Parathyroid adenoma (tissue), 2 donors: Measurements from ENCODE around the gene MTMR12.

Experiments
- H2AFZ ChIP-seq: fragments of 300-600 bp; sonication (generic); one replicate; pipeline ENCODE4 v1.7.0; 2017; ENCODE audit warnings: antibody characterized with exemption, mild to moderate bottlenecking
- H3K27ac ChIP-seq: fragments of 300-600 bp; sonication (generic); one replicate; pipeline ENCODE4 v1.7.0; 2017
- H3K27me3 ChIP-seq: fragments of 300-600 bp; sonication (generic); one replicate; pipeline ENCODE4 v1.7.0; 2017; ENCODE audit warnings: low read length; ENCODE audit not compliant: control insufficient read depth, insufficient read depth
- H3K36me3 ChIP-seq: fragments of 300-600 bp; sonication (generic); one replicate; pipeline ENCODE4 v1.7.0; 2017; ENCODE audit warnings: low read length; ENCODE audit not compliant: control insufficient read depth, insufficient read depth
- H3K4me1 ChIP-seq: fragments of 300-600 bp; sonication (generic); one replicate; pipeline ENCODE4 v1.7.0; 2017; ENCODE audit warnings: control low read depth
- H3K4me2 ChIP-seq: fragments of 300-600 bp; sonication (generic); one replicate; pipeline ENCODE4 v1.7.0; 2017; ENCODE audit warnings: low read length
- H3K4me3 ChIP-seq: fragments of 300-600 bp; sonication (generic); one replicate; pipeline ENCODE4 v1.7.0; 2017; ENCODE audit warnings: low read depth, low read length
- H3K79me2 ChIP-seq: fragments of 300-600 bp; sonication (generic); one replicate; pipeline ENCODE4 v1.7.0; 2017; ENCODE audit warnings: control low read depth
- H3K9ac ChIP-seq: fragments of 300-600 bp; sonication (generic); one replicate; pipeline ENCODE4 v1.7.0; 2017; ENCODE audit warnings: mild to moderate bottlenecking
- H3K9me3 ChIP-seq: fragments of 300-600 bp; sonication (generic); one replicate; pipeline ENCODE4 v1.7.0; 2017; ENCODE audit warnings: low read length; ENCODE audit not compliant: control insufficient read depth
- CTCF ChIP-seq: fragments of 300-600 bp; sonication (generic); IDR thresholded peaks from one replicate; pipeline ENCODE4 v1.7.0; 2017; ENCODE audit warnings: antibody characterized with exemption, mild to moderate bottlenecking
- donor health status: primary hyperparathyroidism.

Gene MTMR12

GRCh38 chr5:32263684-32264083, 49.1 kb downstream of the MTMR12 start:
- Histone ChIP-seq H3K36me3 (no peaks in the 10 kb centered on the region), H3K9ac (no peak overlapping the region), H2AFZ (no peak overlapping the region), H3K9me3 (no peaks in the 10 kb centered on the region), H3K4me2 (no peak overlapping the region), H3K27me3 (no peaks in the 10 kb centered on the region), H3K79me2 (no peaks in the 10 kb centered on the region), H3K4me3 (no peak overlapping the region), H3K4me1 (no peaks in the 10 kb centered on the region), H3K27ac (no peak overlapping the region)
- no peak for TF ChIP-seq CTCF

- no peaks in the 10 kb centered on the region for H3K27me3 ChIP-seq
- H3K4me2 ChIP-seq, result no peak overlapping the region
- H3K4me3 ChIP-seq, result no peak overlapping the region
- no peak overlapping the region for H2AFZ ChIP-seq
- H3K27ac ChIP-seq, result no peak overlapping the region
- no peaks in the 10 kb centered on the region for H3K9me3 ChIP-seq
- H3K79me2 ChIP-seq, result no peaks in the 10 kb centered on the region
- no peaks in the 10 kb centered on the region for H3K4me1 ChIP-seq
- H3K36me3 ChIP-seq, result no peaks in the 10 kb centered on the region
- no peak for TF ChIP-seq CTCF
- no peak overlapping the region for H3K9ac ChIP-seq
These were observed 51.5 kb downstream of the MTMR12 start for GRCh38 chr5:32261198-32261597.

GRCh38 chr5:32259033-32259432, 53.7 kb downstream of the MTMR12 start:
- no peak for TF ChIP-seq CTCF
- Histone ChIP-seq H3K9ac (no peak overlapping the region), H3K27me3 (no peaks in the 10 kb centered on the region), H3K9me3 (no peaks in the 10 kb centered on the region), H3K4me2 (no peak overlapping the region), H3K4me3 (no peak overlapping the region), H3K36me3 (no peaks in the 10 kb centered on the region), H3K79me2 (no peaks in the 10 kb centered on the region), H3K4me1 (no peaks in the 10 kb centered on the region), H2AFZ (no peak overlapping the region), H3K27ac (no peak overlapping the region)

- Histone ChIP-seq H3K79me2 (no peaks in the 10 kb centered on the region), H3K4me3 (no peak overlapping the region), H3K4me1 (no peaks in the 10 kb centered on the region), H3K4me2 (no peak overlapping the region), H2AFZ (no peak overlapping the region), H3K36me3 (no peaks in the 10 kb centered on the region), H3K27me3 (no peaks in the 10 kb centered on the region), H3K27ac (no peak overlapping the region), H3K9me3 (no peaks in the 10 kb centered on the region), H3K9ac (no peak overlapping the region)
- no peak for TF ChIP-seq CTCF
These were observed 54.3 kb downstream of the MTMR12 start for GRCh38 chr5:32258424-32258823.

- Histone ChIP-seq H3K4me3 (no peak overlapping the region), H3K4me2 (no peak overlapping the region), H3K36me3 (no peaks in the 10 kb centered on the region), H3K27ac (no peak overlapping the region), H3K27me3 (no peaks in the 10 kb centered on the region), H3K4me1 (no peaks in the 10 kb centered on the region), H3K9me3 (no peaks in the 10 kb centered on the region), H3K79me2 (no peaks in the 10 kb centered on the region), H2AFZ (no peak overlapping the region), H3K9ac (no peak overlapping the region)
- no peak for TF ChIP-seq CTCF
These were observed 57.2 kb downstream of the MTMR12 start for GRCh38 chr5:32255540-32255900.
